ENCODE results near the gene TMPRSS6.

Gene TMPRSS6

GRCh38 chr22:37065961-37066360 is 43.6 kb downstream of the TMPRSS6 start:
- DNase-seq (ENCODE audit: low read depth), result no peak

DNA sequence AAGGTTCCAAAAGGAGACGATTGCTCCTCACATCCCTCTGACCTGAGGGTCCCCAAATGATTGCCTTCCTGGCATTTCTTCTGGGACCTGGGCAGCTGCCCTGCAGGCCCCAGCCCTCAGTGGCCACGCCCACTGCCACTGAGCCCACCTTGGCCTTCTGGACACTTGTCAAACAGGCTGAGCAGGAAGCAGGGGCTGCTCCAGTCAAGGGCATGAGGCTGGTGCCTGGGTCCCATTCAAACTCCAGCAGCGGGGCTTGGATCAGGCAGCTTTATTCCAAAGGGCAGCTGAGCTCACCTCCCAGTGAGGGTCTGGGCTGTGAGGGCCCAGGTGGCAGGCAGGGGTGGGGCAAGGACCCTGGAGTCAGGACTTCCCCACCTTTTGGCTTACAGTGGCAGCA is 44.3 kb downstream of the TMPRSS6 start:
- DNase-seq (ENCODE audit: low read depth), result no peak

- no peak for DNase-seq (ENCODE audit: low read depth)
Measured at GRCh38 chr22:37064553-37064952, 45.0 kb downstream of the TMPRSS6 start.

DNA sequence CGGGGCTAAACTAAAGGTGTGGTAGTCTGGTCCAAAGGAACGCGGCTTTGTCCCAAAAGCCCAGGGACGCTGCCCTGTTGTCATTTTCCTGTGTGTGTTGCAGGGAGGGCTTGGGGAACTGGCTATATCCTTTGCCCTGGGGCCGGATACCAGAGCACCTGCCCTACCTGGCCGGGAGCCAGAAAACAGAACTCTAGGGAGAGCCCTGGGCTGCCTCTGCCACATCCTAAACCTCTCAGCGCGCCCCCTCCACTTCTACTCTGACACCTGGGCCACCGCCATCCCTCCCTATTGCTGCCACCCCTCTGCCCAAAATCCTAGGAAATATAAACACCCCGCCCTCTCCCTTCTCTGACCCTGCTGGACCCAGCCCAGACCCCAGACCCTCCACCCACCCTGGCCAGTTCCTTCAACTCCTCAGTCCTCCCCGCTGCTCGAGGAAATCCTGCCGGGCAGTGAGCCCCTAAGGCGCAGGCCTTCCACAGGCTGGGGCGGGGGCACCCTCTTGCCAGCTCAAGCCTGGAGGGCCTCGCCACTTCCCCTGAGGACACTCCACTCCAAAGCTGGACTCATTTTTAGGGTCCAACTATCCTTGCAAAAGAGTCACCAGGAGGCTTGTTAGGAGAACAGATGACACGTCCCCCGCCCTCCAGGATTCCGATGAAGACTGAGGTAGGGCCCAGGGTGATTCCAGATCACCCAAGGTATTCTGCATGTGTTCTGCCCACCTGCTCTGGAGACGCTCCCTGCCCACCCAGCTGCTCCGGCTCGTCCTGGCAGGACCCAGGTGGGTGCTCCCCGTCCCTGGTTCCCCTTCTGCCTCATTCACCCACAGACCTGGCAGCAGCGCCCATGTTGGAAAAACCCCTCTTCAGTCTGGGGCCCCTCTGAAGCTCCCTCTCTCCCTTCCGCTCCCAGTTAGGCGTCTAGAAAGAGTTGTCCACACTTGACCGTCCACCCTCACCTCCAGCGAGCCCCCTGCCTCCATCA is 45.8 kb downstream of the TMPRSS6 start:
- DNase-seq (ENCODE audit: low read depth), result no peak

- no peak for DNase-seq (ENCODE audit: low read depth)
Measured at GRCh38 chr22:37062702-37063381, 46.7 kb downstream of the TMPRSS6 start.

DNA sequence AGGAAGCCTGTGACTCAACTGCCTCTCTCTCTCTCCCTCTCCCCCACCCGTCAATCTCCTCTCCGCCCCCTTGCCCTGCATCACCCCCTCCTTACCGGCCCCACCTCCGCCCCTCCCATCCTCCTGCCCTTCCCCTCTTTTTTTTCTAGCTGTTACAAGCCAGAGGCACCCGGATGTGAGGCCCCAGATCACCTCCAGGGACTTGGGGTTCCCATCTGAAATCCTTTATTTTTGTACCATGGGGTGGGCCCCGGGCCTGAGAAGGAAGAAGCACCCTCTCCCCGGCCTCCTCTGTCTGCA is 47.2 kb downstream of the TMPRSS6 start:
- DNase-seq (ENCODE audit: low read depth), result no peak

- no peak for DNase-seq (ENCODE audit: low read depth)
Measured at GRCh38 chr22:37061611-37062375, 47.7 kb downstream of the TMPRSS6 start.

DNA sequence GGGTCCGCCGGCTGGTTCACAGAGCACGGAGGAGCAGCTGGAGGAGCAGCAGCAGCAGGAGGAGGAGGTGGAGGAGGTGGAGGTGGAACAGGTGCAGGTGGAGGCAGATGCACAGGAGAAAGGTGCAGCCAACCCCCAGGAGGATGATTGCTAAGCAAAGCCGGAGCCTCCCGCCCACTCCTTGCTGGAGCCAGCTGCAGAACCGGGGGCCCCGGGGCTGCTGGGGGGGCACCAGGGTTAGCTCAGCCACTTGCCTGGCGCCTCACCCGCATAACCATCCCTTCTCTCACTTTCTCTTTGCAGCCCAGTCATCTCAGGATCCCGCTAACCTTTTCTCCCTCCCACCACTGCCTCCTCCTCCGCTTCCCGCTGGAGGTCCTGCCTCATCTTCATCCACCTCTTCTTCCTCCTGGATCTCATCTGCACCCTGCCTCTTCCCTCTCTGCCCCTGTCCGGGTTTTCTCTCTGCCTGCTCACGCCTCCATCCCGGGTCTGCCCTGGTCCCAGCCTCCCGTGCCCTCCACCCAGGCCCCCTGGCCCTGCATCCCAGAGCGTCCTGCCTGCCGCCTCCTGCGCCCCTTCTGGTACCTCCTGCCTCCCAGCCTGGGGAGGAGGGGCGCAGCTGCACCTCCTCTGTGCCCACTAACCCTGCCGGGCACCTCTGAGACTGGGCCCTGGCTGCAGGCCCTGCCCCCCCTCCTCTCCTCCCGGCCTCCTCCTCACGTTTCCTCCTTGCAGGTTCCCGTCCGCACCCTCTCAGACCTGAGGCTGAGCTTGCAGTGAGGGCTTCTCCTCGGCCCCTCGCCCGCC is 48.5 kb downstream of the TMPRSS6 start:
- no peak for DNase-seq (ENCODE audit: low read depth)

GRCh38 chr22:37059876-37060449 is 49.5 kb downstream of the TMPRSS6 start:
- DNase-seq (ENCODE audit: low read depth), result peak; percentile 9

DNA sequence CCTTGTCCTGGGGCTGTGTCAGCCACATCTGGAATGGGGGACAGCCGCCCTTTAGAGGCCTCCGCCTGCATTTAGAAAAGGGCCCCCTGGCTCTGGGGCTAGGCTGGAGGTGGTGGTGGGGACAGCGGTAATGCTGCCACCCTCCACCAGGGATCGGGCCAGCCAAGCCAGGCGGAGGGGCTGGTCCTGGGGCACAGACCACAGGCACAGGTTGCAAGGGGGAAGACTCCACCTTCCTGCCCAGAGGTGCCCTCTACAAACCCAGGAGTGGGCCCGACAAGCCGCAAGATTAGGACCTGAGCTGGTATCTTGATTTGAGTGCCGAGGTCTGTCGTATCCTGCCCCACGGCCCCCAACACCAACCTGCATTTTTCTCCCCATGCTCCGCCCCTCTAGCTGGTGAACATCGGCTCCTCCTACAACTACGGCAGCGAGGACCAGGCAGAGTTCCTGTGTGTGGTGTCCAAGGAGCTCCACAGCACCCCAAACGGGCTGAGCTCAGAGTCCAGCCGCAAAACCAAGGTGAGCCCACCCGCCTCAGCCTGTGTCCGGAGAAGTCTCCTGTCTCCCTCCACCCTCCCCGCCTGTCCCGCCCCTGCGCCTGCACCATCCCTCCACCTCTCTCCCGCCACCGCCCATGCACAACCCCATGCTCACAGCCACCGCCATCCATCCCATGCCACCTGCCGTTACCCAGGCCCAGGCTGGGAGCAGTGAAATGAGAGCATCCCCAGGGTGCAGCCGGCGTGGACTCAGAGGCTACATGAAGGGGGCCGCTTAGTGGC is 50.4 kb downstream of the TMPRSS6 start:
- no peak for DNase-seq (ENCODE audit: low read depth)

DNA sequence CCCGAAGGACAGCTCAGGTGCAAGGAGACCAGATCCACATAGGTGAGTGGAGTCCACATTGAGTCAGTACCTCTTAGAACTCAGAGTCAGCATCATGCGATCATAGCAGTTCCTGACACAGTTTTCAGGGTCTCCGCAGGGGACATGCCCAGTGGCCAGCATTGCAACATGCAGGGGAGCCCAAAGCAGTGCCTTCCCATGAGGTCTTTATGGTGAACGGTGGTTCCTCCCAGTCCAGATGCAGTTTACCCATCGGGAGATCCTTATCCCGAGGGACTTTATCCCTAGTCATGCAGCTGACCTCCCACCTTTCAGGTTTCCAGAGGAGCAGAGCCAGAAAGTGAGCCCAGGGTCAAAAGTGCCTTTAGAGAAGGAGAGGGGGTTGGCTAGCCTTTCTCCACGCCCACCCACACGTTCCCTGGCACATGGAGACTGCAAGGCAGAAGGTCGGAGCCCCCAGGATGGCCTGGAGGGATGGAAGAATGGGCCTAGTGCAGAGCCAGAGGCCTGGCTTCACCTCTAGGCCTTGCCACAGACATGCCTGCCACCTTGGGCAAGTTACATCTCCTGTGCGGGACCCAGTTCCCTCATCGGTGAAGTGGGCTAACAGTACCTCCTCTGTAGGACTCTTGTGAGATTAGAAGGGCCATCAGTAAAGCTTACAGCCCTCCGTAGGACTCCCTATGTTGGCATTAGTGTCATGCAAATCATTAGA is 51.6 kb downstream of the TMPRSS6 start:
- no peak for DNase-seq (ENCODE audit: low read depth)

- DNase-seq (ENCODE audit: low read depth), result no peak
Measured at GRCh38 chr22:37057226-37057625, 52.3 kb downstream of the TMPRSS6 start.

DNA sequence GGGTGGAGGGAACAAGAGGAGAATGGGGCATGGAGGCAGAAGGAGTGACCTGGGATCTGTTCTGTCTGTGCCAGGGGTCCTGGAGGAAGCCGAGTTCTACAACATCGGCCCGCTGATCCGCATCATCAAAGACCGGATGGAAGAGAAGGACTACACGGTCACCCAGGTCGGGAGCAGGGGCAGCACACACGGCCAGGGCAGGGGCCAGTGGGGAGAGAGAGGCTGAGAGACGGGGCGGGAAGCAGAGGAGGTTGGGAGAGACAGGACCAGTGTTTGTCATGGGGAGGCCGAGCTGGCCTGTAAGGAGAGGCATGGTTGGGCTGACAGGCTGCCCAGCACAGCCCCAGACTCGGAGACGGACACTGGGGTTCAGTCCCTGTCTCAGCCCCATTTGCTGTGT is 53.3 kb downstream of the TMPRSS6 start:
- DNase-seq (ENCODE audit: low read depth), result no peak

- DNase-seq (ENCODE audit: low read depth), result no peak
Measured at GRCh38 chr22:37054600-37055365, 54.7 kb downstream of the TMPRSS6 start.

- no peak for DNase-seq (ENCODE audit: low read depth)
Measured at GRCh38 chr22:37054056-37054395, 55.5 kb downstream of the TMPRSS6 start.

- no peak for DNase-seq (ENCODE audit: low read depth)
Measured at GRCh38 chr22:37053310-37054055, 56.0 kb downstream of the TMPRSS6 start.

- no peak for DNase-seq (ENCODE audit: low read depth)
Measured at GRCh38 chr22:37052386-37053309, 56.9 kb downstream of the TMPRSS6 start.
